ENCODE measurements around the gene TSC22D3. TPM values are rescaled to one million over a fixed set of nuclear protein-coding genes. Genes with fewer than 3 reads are reported as not detected.

TSC22D3 gene
- total RNA-seq, 4 donors from 2014 or later: 101 to 786 (median 475) TPM

DNA sequence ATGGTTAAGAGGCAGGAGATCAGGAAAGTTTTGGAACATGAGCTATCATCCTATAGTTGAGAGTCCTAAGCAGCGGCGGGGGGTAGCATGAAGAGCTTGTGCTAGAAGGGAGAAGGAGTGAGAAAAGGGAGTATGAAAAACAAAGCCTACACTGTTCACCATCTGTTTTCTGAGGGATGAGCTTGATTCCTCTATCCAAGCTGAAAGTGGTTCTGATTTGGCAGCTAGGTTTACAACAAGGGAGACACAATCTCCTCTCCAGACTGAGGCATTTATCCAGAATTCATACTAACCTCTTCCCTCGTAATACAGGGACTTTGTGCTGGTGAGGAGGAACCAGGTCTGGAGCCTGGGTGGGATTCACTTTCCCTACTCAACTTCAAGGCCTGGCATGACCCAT is 23.5 kb downstream of the TSC22D3 start:
- no peaks in the 10 kb centered on the region for H3K4me1 ChIP-seq

DNA sequence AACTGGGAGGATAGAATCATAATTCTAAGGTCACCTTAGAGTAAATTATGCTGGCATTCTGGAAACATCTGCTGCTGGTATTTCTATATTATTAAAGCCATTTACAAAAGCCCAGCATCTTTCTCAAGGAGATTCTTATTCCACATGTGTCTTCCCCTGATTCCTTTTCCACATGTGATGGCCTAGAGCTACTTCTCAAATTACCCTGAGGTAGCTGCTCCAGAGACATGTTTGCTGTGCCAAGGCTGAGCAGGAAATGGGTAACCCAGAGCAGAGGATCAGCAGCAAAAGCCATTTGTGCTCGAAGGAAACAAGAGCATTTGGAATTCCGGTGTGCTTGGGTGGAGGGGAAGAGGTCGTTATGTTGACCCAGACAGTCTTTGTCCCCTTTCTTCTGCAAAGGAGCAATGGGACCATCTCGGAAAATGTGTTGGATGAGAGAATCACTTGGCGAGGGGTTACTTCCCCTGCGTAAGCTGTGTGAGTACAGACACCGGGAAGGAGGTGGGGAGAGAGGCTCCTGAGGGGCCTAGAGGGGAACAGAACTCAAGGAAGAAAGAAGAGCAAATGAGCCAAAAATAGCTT is 24.6 kb downstream of the TSC22D3 start:
- no peak for DNase-seq
- H3K9me3 ChIP-seq: no peaks in the 10 kb centered on the region
- TF ChIP-seq CTCF (IDR thresholded peaks at IDR 0.05): no peak
- no peak for TF ChIP-seq POLR2A (IDR thresholded peaks at IDR 0.05)
- H3K4me3 ChIP-seq: no peak overlapping the region
- no peaks in the 10 kb centered on the region for H3K36me3 ChIP-seq
- H3K27ac ChIP-seq: no peak overlapping the region
- intact Hi-C loops (cut with DNase I; ENCODE audit: low total_unique reads): no loop called here
- H3K4me1 ChIP-seq: no peaks in the 10 kb centered on the region
- no peaks in the 10 kb centered on the region for H3K27me3 ChIP-seq

More for the DNA sequence above, 23.5 kb downstream of the TSC22D3 start:
- H3K27me3 ChIP-seq: no peaks in the 10 kb centered on the region
- no peaks in the 10 kb centered on the region for H3K9me3 ChIP-seq
- intact Hi-C loops (cut with DNase I; ENCODE audit: low total_unique reads): no loop called here
- no peak for DNase-seq
- H3K4me3 ChIP-seq: no peak overlapping the region
- no peaks in the 10 kb centered on the region for H3K36me3 ChIP-seq
- H3K27ac ChIP-seq: no peak overlapping the region
- TF ChIP-seq CTCF (IDR thresholded peaks at IDR 0.05) (no peak), POLR2A (IDR thresholded peaks at IDR 0.05) (no peak)

- intact Hi-C loops (cut with DNase I; ENCODE audit: low total_unique reads): no loop called here
- TF ChIP-seq CTCF (IDR thresholded peaks at IDR 0.05): no peak
- no peak for TF ChIP-seq POLR2A (IDR thresholded peaks at IDR 0.05)
- DNase-seq: no peak
- no peaks in the 10 kb centered on the region for H3K9me3 ChIP-seq
- H3K27ac ChIP-seq: no peak overlapping the region
- H3K4me1 ChIP-seq: no peaks in the 10 kb centered on the region
- H3K27me3 ChIP-seq: no peaks in the 10 kb centered on the region
- H3K4me3 ChIP-seq: no peak overlapping the region
- no peaks in the 10 kb centered on the region for H3K36me3 ChIP-seq
Observed at GRCh38 chrX:107750263-107750662, 25.3 kb downstream of the TSC22D3 start.

- no peaks in the 10 kb centered on the region for H3K9me3 ChIP-seq
- intact Hi-C loops (cut with DNase I; ENCODE audit: low total_unique reads): no loop called here
- peaks cover 0 to 2% of the 10 kb centered on the region in 2 donors for H3K4me1 ChIP-seq
- H3K36me3 ChIP-seq: no peaks in the 10 kb centered on the region
- TF ChIP-seq CTCF (IDR thresholded peaks at IDR 0.05): no peak
- H3K27ac ChIP-seq: peak overlapping the region; percentile 66
- no peak for DNase-seq
- no peak overlapping the region for H3K4me3 ChIP-seq
- no peaks in the 10 kb centered on the region for H3K27me3 ChIP-seq
Observed at GRCh38 chrX:107748506-107748905, 27.1 kb downstream of the TSC22D3 start.

GRCh38 chrX:107747596-107748161 is 27.9 kb downstream of the TSC22D3 start:
- Histone ChIP-seq H3K4me3 (no peak overlapping the region), H3K27me3 (no peaks in the 10 kb centered on the region), H3K36me3 (no peaks in the 10 kb centered on the region), H3K9me3 (no peaks in the 10 kb centered on the region), H3K4me1 (peaks cover 4 to 8% of the 10 kb centered on the region in 2 donors), H3K27ac (peak overlapping the region; percentile 66)
- DNase-seq: peak; percentile 31 to 60
- TF ChIP-seq POLR2A (IDR thresholded peaks at IDR 0.05) (peak in 1 of 2 donors; percentile 22), CTCF (IDR thresholded peaks at IDR 0.05) (no peak)
- intact Hi-C loops (cut with DNase I; ENCODE audit: low total_unique reads): no loop called here

Data from uterus (tissue), 4 donors.